PC-3 (cell line): ENCODE measurements around the gene ATP10B. TPM values are rescaled to one million over a fixed set of nuclear protein-coding genes. Genes with fewer than 3 reads are reported as not detected.
"Not testable (repeated sequence)": the region's sequence is repeated elsewhere in the genome, so short reads cannot be mapped to it uniquely, and the experiment has no call there.

ENCODE experiments used
- ATAC-seq: fragments of 200-7000 bp; cut with Tn5 transposase; 2 replicates; pipeline ENCODE4 v1.9.1; 2020; ENCODE audit warnings: mild to moderate bottlenecking, moderate library complexity
- BruUV-seq: library from RNA; stranded (reverse); fragments of 400-500 nt; replicated peaks from 2 replicates; lab custom pipeline; 2021; lab: Mats Ljungman, UMichigan
- CTCF ChIA-PET: fragments of 300-600 bp; sonication (Branson Sonifier 250); formaldehyde crosslinking; loops from one replicate; lab custom pipeline; 2022; ENCODE audit warnings: antibody characterized with exemption; lab: Charles Lee
- POLR2A ChIA-PET: fragments of 300-600 bp; sonication (Branson Sonifier 250); formaldehyde crosslinking; loops from one replicate; lab custom pipeline; 2022; ENCODE audit warnings: antibody characterized with exemption; ENCODE audit not compliant: unreplicated experiment; lab: Charles Lee
- DNase-seq: peaks from one replicate; pipeline ENCODE4 v3.0.0-alpha.2; 2015
- H2AFZ ChIP-seq: fragments of 300-600 bp; sonication (generic); 2 replicates; pipeline ENCODE4 v1.6.0; 2016; ENCODE audit warnings: antibody characterized with exemption, low read length
- H3F3A ChIP-seq: fragments of 300-600 bp; sonication (generic); one replicate; pipeline ENCODE4 v1.6.0; 2017; ENCODE audit warnings: antibody characterized with exemption, low read length, control low read depth, mild to moderate bottlenecking; ENCODE audit not compliant: unreplicated experiment
- H3K27ac ChIP-seq: fragments of 300-600 bp; sonication (generic); 2 replicates; pipeline ENCODE4 v1.5.1; 2016; ENCODE audit warnings: mild to moderate bottlenecking, low read length
- H3K27me3 ChIP-seq: fragments of 300-600 bp; sonication (generic); 2 replicates; pipeline ENCODE4 v1.6.1; 2016; ENCODE audit warnings: low read length, mixed read lengths
- H3K36me3 ChIP-seq: fragments of 300-600 bp; sonication (generic); 2 replicates; pipeline ENCODE4 v1.6.1; 2016; ENCODE audit warnings: low read depth, mixed run types, low read length, mixed read lengths
- H3K4me1 ChIP-seq: fragments of 300-600 bp; sonication (generic); 2 replicates; pipeline ENCODE4 v1.5.1; 2016; ENCODE audit warnings: low read length; ENCODE audit not compliant: insufficient read depth
- H3K4me2 ChIP-seq: fragments of 300-600 bp; sonication (generic); 2 replicates; pipeline ENCODE4 v1.6.0; 2016; ENCODE audit warnings: low read length
- H3K4me3 ChIP-seq: fragments of 300-600 bp; sonication (generic); 2 replicates; pipeline ENCODE4 v1.5.1; 2016; ENCODE audit warnings: mild to moderate bottlenecking, low read length, mixed read lengths
- H3K79me2 ChIP-seq: fragments of 300-600 bp; sonication (generic); 2 replicates; pipeline ENCODE4 v1.6.1; 2017; ENCODE audit warnings: low read length, mixed read lengths
- H3K9ac ChIP-seq: fragments of 300-600 bp; sonication (generic); 2 replicates; pipeline ENCODE4 v1.6.0; 2016; ENCODE audit warnings: mild to moderate bottlenecking, low read length
- H3K9me2 ChIP-seq: fragments of 300-600 bp; sonication (generic); replicated peaks from 2 replicates; pipeline ENCODE4 v1.6.1; 2016; ENCODE audit warnings: mixed run types, low read length, mixed read lengths
- H3K9me3 ChIP-seq: fragments of 300-600 bp; sonication (generic); 2 replicates; pipeline ENCODE4 v1.6.1; 2016; ENCODE audit warnings: low read length, mixed read lengths
- H4K20me1 ChIP-seq: fragments of 300-600 bp; sonication (generic); 2 replicates; pipeline ENCODE4 v1.6.1; 2016; ENCODE audit warnings: low read length, mixed read lengths
- EZH2 ChIP-seq: fragments of 300-600 bp; sonication (generic); IDR thresholded peaks from one replicate; pipeline ENCODE4 v1.6.1; 2017; ENCODE audit warnings: antibody characterized with exemption, mild to moderate bottlenecking, low read length; ENCODE audit not compliant: unreplicated experiment
- EZH2phosphoT487 ChIP-seq: fragments of 300-600 bp; sonication (generic); IDR thresholded peaks from 2 replicates; pipeline ENCODE4 v1.6.1; 2018; ENCODE audit warnings: mild to moderate bottlenecking, antibody characterized with exemption, low read length, borderline replicate concordance
- intact Hi-C: fragments of 100-400 bp; cut with micrococcal nuclease; formaldehyde crosslinking; loops from 2 replicates; pipeline ENCODE4 v1.9.0; 2023
- total RNA-seq: library from RNA; depleted of rRNA; stranded (reverse); fragments of >200 nt; gene quantifications from 2 replicates; pipeline ENCODE4 v1.2.3, GENCODE V29; 2014
- TF ChIP-seq, protein P1 (sequence below): fragments of 300-600 bp; sonication (generic); conservative IDR thresholded peaks from 2 replicates; pipeline ENCODE4 v1.5.1; 2017; ENCODE audit warnings: antibody characterized with exemption, low read depth, mild to moderate bottlenecking, low read length

ATP10B gene
- total RNA-seq, 1 experiment from 2014 or later, result not detected

DNA sequence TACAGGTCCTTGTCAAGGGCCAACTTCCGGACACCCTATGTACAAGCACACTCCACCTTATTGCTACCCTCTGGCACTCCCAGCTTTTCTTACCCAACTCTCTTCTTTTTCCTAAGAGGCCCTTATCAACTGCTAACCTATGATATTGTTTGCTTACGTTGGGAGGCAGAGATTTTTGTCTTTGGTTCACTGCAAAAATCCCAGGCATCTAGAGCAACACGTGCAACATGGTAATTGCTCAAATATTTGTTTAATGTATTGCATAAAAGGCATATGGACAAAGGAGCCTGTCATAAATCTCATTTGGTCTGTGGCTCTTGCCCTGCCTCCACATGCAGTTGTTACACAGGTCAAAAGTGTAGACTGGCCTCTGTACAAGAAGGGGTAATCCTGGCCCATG lies 35.8 kb upstream of the ATP10B start:
- H3K9me2 ChIP-seq, result no peaks in the 10 kb centered on the region
- no peak overlapping the region for H3K9ac ChIP-seq
- no peak for ATAC-seq
- H3K27ac ChIP-seq, result no peak overlapping the region
- H3K79me2 ChIP-seq, result no peaks in the 10 kb centered on the region
- H2AFZ ChIP-seq, result no peak overlapping the region
- ChIA-PET POLR2A (no interaction called here), CTCF (no interaction called here)
- H3K27me3 ChIP-seq, result no peaks in the 10 kb centered on the region
- no peaks in the 10 kb centered on the region for H3K4me1 ChIP-seq
- no peak for DNase-seq
- TF ChIP-seq EZH2 (no peak), EZH2phosphoT487 (no peak)
- TF ChIP-seq, protein P1, sequence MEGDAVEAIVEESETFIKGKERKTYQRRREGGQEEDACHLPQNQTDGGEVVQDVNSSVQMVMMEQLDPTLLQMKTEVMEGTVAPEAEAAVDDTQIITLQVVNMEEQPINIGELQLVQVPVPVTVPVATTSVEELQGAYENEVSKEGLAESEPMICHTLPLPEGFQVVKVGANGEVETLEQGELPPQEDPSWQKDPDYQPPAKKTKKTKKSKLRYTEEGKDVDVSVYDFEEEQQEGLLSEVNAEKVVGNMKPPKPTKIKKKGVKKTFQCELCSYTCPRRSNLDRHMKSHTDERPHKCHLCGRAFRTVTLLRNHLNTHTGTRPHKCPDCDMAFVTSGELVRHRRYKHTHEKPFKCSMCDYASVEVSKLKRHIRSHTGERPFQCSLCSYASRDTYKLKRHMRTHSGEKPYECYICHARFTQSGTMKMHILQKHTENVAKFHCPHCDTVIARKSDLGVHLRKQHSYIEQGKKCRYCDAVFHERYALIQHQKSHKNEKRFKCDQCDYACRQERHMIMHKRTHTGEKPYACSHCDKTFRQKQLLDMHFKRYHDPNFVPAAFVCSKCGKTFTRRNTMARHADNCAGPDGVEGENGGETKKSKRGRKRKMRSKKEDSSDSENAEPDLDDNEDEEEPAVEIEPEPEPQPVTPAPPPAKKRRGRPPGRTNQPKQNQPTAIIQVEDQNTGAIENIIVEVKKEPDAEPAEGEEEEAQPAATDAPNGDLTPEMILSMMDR, result no peak
- no peak overlapping the region for H3K4me2 ChIP-seq
- H3K4me3 ChIP-seq, result no peak overlapping the region
- H3K36me3 ChIP-seq, result no peaks in the 10 kb centered on the region
- BruUV-seq, result no TSS peak
- no peaks in the 10 kb centered on the region for H4K20me1 ChIP-seq
- H3K9me3 ChIP-seq, result peaks cover 6% of the 10 kb centered on the region; the same call in 1 of the 2 replicates
- intact Hi-C loops, result no loop called here
- H3F3A ChIP-seq, result no peaks in the 10 kb centered on the region

DNA sequence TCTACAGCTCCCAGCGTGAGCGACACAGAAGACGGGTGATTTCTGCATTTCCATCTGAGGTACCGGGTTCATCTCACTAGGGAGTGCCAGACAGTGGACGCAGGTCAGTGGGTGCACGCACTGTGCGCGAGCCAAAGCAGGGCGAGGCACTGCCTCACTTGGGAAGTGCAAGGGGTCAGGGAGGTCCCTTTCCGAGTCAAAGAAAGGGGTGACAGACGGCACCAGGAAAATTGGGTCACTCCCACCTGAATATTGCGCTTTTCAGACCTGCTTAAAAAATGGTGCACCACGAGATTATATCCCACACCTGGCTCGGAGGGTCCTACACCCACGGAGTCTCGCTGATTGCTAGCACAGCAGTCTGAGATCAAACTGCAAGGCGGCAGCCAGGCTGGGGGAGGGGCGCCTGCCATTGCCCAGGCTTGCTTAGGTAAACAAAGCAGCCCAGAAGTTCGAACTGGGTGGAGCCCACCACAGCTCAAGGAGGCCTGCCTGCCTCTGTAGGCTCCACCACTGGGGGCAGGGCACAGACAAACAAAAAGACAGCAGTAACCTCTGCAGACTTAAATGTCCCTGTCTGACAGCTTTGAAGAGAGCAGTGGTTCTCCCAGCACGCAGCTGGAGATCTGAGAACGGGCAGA lies 21.7 kb upstream of the ATP10B start:
- H2AFZ ChIP-seq, BruUV-seq, H3K27ac ChIP-seq, H4K20me1 ChIP-seq, H3K4me1 ChIP-seq, POLR2A ChIA-PET, H3K4me3 ChIP-seq, H3K9me2 ChIP-seq, CTCF ChIA-PET, H3K36me3 ChIP-seq, ATAC-seq, H3F3A ChIP-seq, intact Hi-C loops, H3K9ac ChIP-seq, H3K79me2 ChIP-seq, H3K4me2 ChIP-seq, H3K9me3 ChIP-seq, H3K27me3 ChIP-seq, DNase-seq: not testable (repeated sequence)

DNA sequence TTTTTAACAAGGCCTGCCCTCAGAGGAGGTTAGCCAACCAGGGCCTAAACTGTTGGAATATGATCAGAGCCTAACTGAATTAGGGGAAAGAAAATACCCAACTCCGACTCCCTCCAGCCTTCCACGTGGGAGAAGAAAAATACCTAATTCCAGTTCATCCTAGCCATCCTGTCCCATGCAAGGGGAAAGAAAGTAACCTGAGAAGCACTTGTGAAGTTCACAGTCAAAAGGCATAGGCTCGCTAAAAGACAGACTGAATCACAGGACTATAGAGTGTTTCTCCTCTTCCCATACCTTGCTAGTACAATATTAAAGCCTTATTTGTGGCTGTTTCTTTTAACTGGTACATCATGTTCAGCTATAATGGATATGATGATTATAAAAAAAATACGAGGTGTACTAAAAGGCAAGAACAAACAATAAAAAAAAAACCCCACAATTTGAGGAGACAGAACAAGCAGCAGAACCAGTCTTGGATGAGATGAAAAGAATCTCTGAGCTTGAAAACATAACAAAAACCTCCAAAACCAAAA lies 18.0 kb upstream of the ATP10B start:
- TF ChIP-seq, protein P1, result no peak
- no peak for TF ChIP-seq EZH2
- no peak for TF ChIP-seq EZH2phosphoT487
- H2AFZ ChIP-seq, result no peak overlapping the region

More for the DNA sequence above, 18.0 kb upstream of the ATP10B start:
- Histone ChIP-seq H3K27me3 (no peaks in the 10 kb centered on the region), H3K9me2 (no peaks in the 10 kb centered on the region), H3K9me3 (no peaks in the 10 kb centered on the region), H3K4me1 (no peaks in the 10 kb centered on the region), H3K4me3 (no peak overlapping the region), H3K36me3 (no peaks in the 10 kb centered on the region), H3K27ac (no peak overlapping the region), H3F3A (no peaks in the 10 kb centered on the region), H3K9ac (no peak overlapping the region), H4K20me1 (no peaks in the 10 kb centered on the region), H3K4me2 (no peak overlapping the region), H3K79me2 (no peaks in the 10 kb centered on the region)
- intact Hi-C loops, result no loop called here
- ATAC-seq (no peak), DNase-seq (no peak)
- ChIA-PET POLR2A (interaction anchor here (0.6 kb wide), 1 partner anchor 1446 kb away, joined by 10 read pairs; no protein-coding TSS in a partner anchor), CTCF (no interaction called here)
- no TSS peak for BruUV-seq
